Measurements from ENCODE around the gene PTPRA.

PTPRA gene

GRCh38 chr20:2946988-2947961 is 74.0 kb downstream of the PTPRA start:
- DNase-seq: no peak

GRCh38 chr20:2948968-2949367 is 75.7 kb downstream of the PTPRA start:
- no peak for DNase-seq

- DNase-seq: no peak
Measured at GRCh38 chr20:2952766-2953165, 79.5 kb downstream of the PTPRA start.

- DNase-seq: no peak
Measured at GRCh38 chr20:2955257-2955970, 82.1 kb downstream of the PTPRA start.

GRCh38 chr20:2956480-2956879 is 83.2 kb downstream of the PTPRA start:
- DNase-seq: no peak

- no peak for DNase-seq
Measured at GRCh38 chr20:2967841-2968240, 94.6 kb downstream of the PTPRA start.

GRCh38 chr20:2972126-2972525 is 98.8 kb downstream of the PTPRA start:
- DNase-seq: no peak

GRCh38 chr20:2973574-2973973 is 100.3 kb downstream of the PTPRA start:
- DNase-seq: no peak

GRCh38 chr20:2978519-2978918 is 105.2 kb downstream of the PTPRA start:
- DNase-seq: no peak

GRCh38 chr20:2981646-2982045 is 108.4 kb downstream of the PTPRA start:
- no peak for DNase-seq

GRCh38 chr20:2983508-2983907 is 110.2 kb downstream of the PTPRA start:
- no peak for DNase-seq

- no peak for DNase-seq
Measured at GRCh38 chr20:2984028-2984501, 110.8 kb downstream of the PTPRA start.

GRCh38 chr20:2984956-2985661 is 111.8 kb downstream of the PTPRA start:
- no peak for DNase-seq

GRCh38 chr20:2986466-2986865 is 113.2 kb downstream of the PTPRA start:
- DNase-seq: peak in 1 of 2 donors; percentile 28

GRCh38 chr20:2987861-2988260 is 114.6 kb downstream of the PTPRA start:
- no peak for DNase-seq

- DNase-seq: no peak
Measured at GRCh38 chr20:2991532-2991931, 118.3 kb downstream of the PTPRA start.

GRCh38 chr20:2993250-2993649 is 120.0 kb downstream of the PTPRA start:
- DNase-seq: no peak

- DNase-seq: no peak
Measured at GRCh38 chr20:2995796-2996195, 122.5 kb downstream of the PTPRA start.

- no peak for DNase-seq
Measured at GRCh38 chr20:2998728-2999127, 125.4 kb downstream of the PTPRA start.

GRCh38 chr20:3000852-3001523 is 127.7 kb downstream of the PTPRA start:
- DNase-seq: peak in 1 of 2 donors; percentile 49

GRCh38 chr20:3003416-3003815 is 130.1 kb downstream of the PTPRA start:
- DNase-seq: no peak

- DNase-seq: no peak
Measured at GRCh38 chr20:3010985-3011723, 137.9 kb downstream of the PTPRA start.
